Type B pancreatic cell (in vitro differentiated cells): ENCODE results near the gene CETN2. TPM values are rescaled to one million over a fixed set of nuclear protein-coding genes. Genes with fewer than 3 reads are reported as not detected.
"Not testable (repeated sequence)": the region's sequence is repeated elsewhere in the genome, so short reads cannot be mapped to it uniquely, and the experiment has no call there.

Experiments
- DNase-seq: peaks from one replicate; pipeline ENCODE4 v3.0.0; 2021; ENCODE audit warnings: mixed read lengths; ENCODE audit not compliant: unreplicated experiment; ENCODE audit errors: extremely low spot score
- H3K27ac Mint-ChIP-seq: 2 replicates; pipeline ENCODE4 v1.8.0; 2021; ENCODE audit warnings: mild to moderate bottlenecking, mixed read lengths
- H3K27me3 Mint-ChIP-seq: 2 replicates; pipeline ENCODE4 v1.8.0; 2021; ENCODE audit warnings: mixed read lengths
- H3K36me3 Mint-ChIP-seq: 2 replicates; pipeline ENCODE4 v1.8.0; 2021; ENCODE audit warnings: mixed read lengths
- H3K4me1 Mint-ChIP-seq: one replicate; pipeline ENCODE4 v1.8.0; 2021; ENCODE audit warnings: mixed read lengths; ENCODE audit not compliant: unreplicated experiment
- H3K4me3 Mint-ChIP-seq: 2 replicates; pipeline ENCODE4 v1.8.0; 2021; ENCODE audit warnings: mild to moderate bottlenecking, mixed read lengths
- H3K9me3 Mint-ChIP-seq: 2 replicates; pipeline ENCODE4 v1.8.0; 2021; ENCODE audit warnings: mixed read lengths
- total RNA-seq: library from RNA; stranded (reverse); gene quantifications from 2 replicates; pipeline ENCODE4 v1.2.1, GENCODE V29; 2021; ENCODE audit warnings: low replicate concordance
- TF ChIP-seq, protein P1 (sequence below): fragments of 200-600 bp; sonication (generic); conservative IDR thresholded peaks from 2 replicates; pipeline ENCODE4 v1.5.0; 2021; ENCODE audit warnings: antibody characterized with exemption, mild to moderate bottlenecking

Gene CETN2
- total RNA-seq, 1 donor from 2014 or later = 66.3 TPM

DNA sequence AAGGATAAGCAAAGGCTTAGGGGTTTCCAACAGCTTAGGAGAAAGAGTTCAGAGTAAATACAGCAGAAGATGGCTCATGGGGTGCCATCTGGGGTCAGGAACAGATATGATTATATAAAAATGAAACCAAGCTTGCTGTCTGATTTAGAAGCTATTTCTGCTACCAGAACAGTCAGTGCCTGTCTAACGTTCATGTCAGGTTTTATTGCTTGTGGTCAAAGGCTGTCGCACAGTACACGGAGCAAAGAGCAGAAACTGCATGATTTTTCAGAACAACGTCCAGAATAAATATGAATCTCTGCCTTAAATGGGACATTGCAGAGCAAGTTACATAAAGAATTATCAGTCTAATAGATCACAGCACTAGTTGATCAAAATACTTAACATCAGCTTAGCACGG is 17.4 kb downstream of the CETN2 start:
- Mint-ChIP-seq H3K27ac (no peak overlapping the region), H3K4me1 (no peaks in the 10 kb centered on the region), H3K4me3 (no peak overlapping the region), H3K9me3 (no peaks in the 10 kb centered on the region), H3K27me3 (peaks cover 3% of the 10 kb centered on the region), H3K36me3 (no peaks in the 10 kb centered on the region)
- TF ChIP-seq, protein P1, sequence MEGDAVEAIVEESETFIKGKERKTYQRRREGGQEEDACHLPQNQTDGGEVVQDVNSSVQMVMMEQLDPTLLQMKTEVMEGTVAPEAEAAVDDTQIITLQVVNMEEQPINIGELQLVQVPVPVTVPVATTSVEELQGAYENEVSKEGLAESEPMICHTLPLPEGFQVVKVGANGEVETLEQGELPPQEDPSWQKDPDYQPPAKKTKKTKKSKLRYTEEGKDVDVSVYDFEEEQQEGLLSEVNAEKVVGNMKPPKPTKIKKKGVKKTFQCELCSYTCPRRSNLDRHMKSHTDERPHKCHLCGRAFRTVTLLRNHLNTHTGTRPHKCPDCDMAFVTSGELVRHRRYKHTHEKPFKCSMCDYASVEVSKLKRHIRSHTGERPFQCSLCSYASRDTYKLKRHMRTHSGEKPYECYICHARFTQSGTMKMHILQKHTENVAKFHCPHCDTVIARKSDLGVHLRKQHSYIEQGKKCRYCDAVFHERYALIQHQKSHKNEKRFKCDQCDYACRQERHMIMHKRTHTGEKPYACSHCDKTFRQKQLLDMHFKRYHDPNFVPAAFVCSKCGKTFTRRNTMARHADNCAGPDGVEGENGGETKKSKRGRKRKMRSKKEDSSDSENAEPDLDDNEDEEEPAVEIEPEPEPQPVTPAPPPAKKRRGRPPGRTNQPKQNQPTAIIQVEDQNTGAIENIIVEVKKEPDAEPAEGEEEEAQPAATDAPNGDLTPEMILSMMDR = no peak
- DNase-seq = no peak

DNA sequence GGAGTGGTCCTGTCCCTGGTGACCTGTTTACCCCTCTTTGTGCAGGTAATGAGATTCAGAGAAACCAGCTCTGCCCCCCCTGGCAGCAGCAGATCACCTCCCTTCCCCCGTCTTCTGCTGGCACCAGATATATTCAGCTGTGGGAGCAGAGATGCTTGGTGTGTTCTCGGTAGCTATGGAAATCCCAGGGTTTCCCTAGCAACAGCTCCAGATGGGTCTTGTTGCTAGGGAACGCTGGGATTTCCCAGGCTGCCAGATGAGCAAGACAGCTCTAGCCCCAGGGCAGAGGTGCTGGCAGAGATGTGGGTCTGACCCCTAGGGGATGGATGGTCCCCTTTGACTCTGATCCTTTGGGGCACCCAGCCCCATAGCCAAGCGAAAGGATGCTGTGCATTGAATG is 20.2 kb downstream of the CETN2 start:
- TF ChIP-seq, protein P1 = no peak
- Mint-ChIP-seq H3K4me1 (no peaks in the 10 kb centered on the region), H3K27me3 (peaks cover 3% of the 10 kb centered on the region), H3K9me3 (no peaks in the 10 kb centered on the region), H3K4me3 (no peak overlapping the region), H3K27ac (no peak overlapping the region), H3K36me3 (no peaks in the 10 kb centered on the region)
- DNase-seq = no peak

DNA sequence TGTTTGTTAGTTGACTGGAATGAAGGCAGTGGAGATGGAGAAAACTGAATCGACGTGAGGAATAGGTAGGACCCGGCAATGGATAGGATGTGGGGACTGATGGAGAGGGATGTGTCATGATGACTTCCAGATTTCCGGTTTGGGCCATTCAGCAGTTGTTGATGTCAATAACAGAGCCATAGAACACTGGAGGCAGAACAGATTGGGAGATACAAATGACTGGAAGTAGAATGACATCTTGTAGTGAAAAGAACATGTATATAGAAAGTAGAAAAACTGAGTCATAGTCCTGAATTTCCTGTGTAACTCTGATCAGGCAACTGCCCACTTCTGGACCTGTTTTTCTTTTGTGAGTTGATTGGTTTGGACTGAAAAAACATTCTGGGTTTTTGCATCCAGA is 24.5 kb downstream of the CETN2 start:
- Mint-ChIP-seq H3K4me3 (no peak overlapping the region), H3K36me3 (no peaks in the 10 kb centered on the region), H3K27ac (no peak overlapping the region), H3K27me3 (peaks cover 10% of the 10 kb centered on the region), H3K9me3 (no peaks in the 10 kb centered on the region), H3K4me1 (no peaks in the 10 kb centered on the region)
- TF ChIP-seq, protein P1 = no peak
- no peak for DNase-seq

DNA sequence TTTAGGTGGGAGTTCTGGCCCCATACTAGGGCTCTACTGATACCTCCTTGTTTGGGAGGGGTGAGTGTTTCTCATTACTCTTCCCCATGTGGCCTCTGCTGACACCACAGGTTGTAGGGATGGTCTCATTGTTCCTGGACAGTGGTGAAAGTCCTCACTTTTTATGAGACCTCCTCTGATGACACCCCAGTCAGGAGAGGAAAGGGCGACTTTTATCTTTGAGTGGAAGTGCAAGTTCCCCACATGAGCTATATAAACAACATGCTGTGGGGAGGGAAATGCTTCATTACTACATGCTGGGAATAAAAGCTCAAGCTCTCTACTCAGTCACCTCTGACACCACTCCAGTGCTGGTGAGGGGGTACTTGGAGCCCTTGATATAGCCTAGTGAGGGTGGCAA is 31.6 kb downstream of the CETN2 start:
- DNase-seq = no peak
- Mint-ChIP-seq H3K36me3 (no peaks in the 10 kb centered on the region), H3K4me3 (no peak overlapping the region), H3K9me3 (no peaks in the 10 kb centered on the region), H3K4me1 (no peaks in the 10 kb centered on the region), H3K27ac (no peak overlapping the region), H3K27me3 (peaks cover 7% of the 10 kb centered on the region)
- TF ChIP-seq, protein P1 = no peak

DNA sequence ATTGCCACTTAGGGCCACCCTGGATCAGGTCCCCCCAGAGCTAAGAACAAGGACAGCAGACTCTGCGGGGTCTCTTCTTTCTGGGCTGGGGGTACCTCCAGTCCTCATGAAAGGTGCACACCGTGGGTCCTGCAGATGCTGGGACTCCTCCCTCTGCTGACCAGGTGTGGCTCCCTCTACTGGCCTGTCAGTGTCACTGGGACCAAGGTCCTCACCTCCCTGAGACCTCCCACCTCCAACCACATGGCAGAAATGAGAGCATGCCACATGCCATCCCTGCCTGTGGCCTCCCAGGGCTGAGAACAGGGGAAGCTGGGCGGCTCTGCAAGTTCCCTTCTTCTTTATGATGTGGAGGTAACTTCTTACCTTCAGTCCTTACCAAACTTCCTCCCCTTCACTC is 43.5 kb downstream of the CETN2 start:
- not testable (repeated sequence) for H3K36me3 Mint-ChIP-seq, H3K9me3 Mint-ChIP-seq, H3K27me3 Mint-ChIP-seq, H3K4me1 Mint-ChIP-seq, H3K27ac Mint-ChIP-seq, H3K4me3 Mint-ChIP-seq, DNase-seq

Other genes starting within 250 kb of the CETN2 start
- 1.0 and 6.1 TPM in 2 replicates for gene GABRQ, start 192.9 kb downstream of the CETN2 start, total RNA-seq
- gene MAGEA3, start 132.0 kb downstream of the CETN2 start, total RNA-seq = not detected in 2 replicates
- 0.40 TPM in 1 of 2 replicates, not detected in the other for gene CSAG2, start 121.5 kb downstream of the CETN2 start, total RNA-seq
- gene MAGEA2B, start 116.1 kb downstream of the CETN2 start, total RNA-seq = 1.1 TPM in 1 of 2 replicates, not detected in the other
- not detected in 2 replicates for gene CSAG1, start 97.0 kb downstream of the CETN2 start, total RNA-seq
- not detected in 2 replicates for gene MAGEA12, start 97.0 kb downstream of the CETN2 start, total RNA-seq
- 0.69 TPM in 1 of 2 replicates, not detected in the other for gene MAGEA2, start 76.9 kb downstream of the CETN2 start, total RNA-seq
- 0.40 TPM in 1 of 2 replicates, not detected in the other for gene CSAG3, start 71.5 kb downstream of the CETN2 start, total RNA-seq
- not detected in 2 replicates for gene MAGEA6, start 61.1 kb downstream of the CETN2 start, total RNA-seq
- 27.5 and 28.0 TPM in 2 replicates for gene NSDHL, start 306 bp upstream of the CETN2 start, total RNA-seq
- 45.4 and 99.1 TPM in 2 replicates for gene ZNF185, start 67.3 kb upstream of the CETN2 start, total RNA-seq
- 0.22 TPM in 1 of 2 replicates, not detected in the other for gene PNMA5, start 163.4 kb upstream of the CETN2 start, total RNA-seq
- 4.3 and 9.2 TPM in 2 replicates for gene PNMA3, start 225.7 kb upstream of the CETN2 start, total RNA-seq
- gene PNMA6A, start 241.7 kb upstream of the CETN2 start, total RNA-seq = 3.0 and 5.4 TPM in 2 replicates